SH-SY5Y (cell line): ENCODE data around the gene CLCF1.

Experiments
- GATA2 ChIP-seq: IDR thresholded peaks from 2 replicates; pipeline ENCODE4 v1.6.1; 2011; ENCODE audit warnings: mild to moderate bottlenecking, low read depth, low read length
- GATA3 ChIP-seq: IDR thresholded peaks from 2 replicates; pipeline ENCODE4 v1.6.1; 2011; ENCODE audit warnings: low read depth, mild to moderate bottlenecking, low read length, moderate library complexity

DNA sequence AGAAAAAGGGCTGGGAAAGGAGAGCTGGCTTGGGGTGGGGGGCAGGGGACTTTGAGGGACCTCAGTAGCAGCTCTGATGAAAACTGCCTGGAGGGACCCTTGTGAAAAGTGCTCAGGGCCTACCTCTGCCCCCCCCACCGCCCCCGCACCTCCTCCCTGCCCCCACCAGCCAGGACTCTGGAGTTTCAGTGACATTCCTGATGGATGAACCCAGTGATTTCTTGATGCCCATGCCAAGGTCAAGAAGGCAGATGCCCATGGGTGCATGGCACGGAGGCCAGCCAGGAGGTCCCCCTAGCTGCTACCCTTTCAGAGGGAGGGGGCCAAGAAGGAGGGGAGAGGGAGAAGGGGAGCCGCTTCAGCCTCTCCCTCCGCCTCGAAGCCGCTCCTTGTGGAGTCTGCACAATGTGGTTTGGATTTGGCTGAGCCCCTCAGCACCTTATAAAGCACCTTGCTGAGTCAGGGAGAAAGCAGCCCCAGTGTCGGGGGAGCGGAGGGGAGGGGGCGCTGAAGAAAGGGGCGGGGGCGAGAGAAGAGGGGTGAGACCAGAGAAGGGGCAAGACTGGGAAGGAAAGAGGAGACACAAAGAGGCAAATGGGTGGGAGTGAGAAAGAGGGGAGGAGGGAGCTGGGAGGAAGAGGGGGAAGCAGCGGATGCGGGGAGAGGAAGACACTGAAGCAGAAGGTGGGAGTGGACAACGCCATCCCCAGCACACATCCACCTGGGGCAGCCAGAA is 2.1 kb upstream of the CLCF1 start:
- TF ChIP-seq GATA3, result no peak
- TF ChIP-seq GATA2, result no peak
